ENCODE data around the gene SPRR3. TPM values are rescaled to one million over a fixed set of nuclear protein-coding genes. Genes with fewer than 3 reads are reported as not detected.

SPRR3 gene
- total RNA-seq (2022; extraction: Qiagen RNA extraction) = not detected in 5 replicates

GRCh38 chr1:153001382-153001781 is at the start of gene SPRR3:
Gene SPRR3, plus strand, starts transcription at chr1:153001749. Its CDS starts 1,272 bp downstream, at chr1:153003021.

GRCh38 chr1:152970495-152970894 is 31.1 kb upstream of the SPRR3 start, which contains the start of gene SPRR4:
Gene SPRR4, plus strand, starts transcription at chr1:152970648. Its CDS starts 1,243 bp downstream, at chr1:152971891.

GRCh38 chr1:152983743-152984142 is 17.8 kb upstream of the SPRR3 start, which contains the start of gene SPRR1A:
Gene SPRR1A, plus strand, starts transcription at chr1:152984081. Its CDS starts 1,150 bp downstream, at chr1:152985231.

GRCh38 chr1:153030895-153031294 is 29.3 kb downstream of the SPRR3 start, which contains the start of gene SPRR1B:
Gene SPRR1B, plus strand, starts transcription at chr1:153031203. Its CDS starts 1,143 bp downstream, at chr1:153032346.

GRCh38 chr1:153040950-153041631 is 39.5 kb downstream of the SPRR3 start, which contains the start of gene SPRR2D:
Gene SPRR2D, minus strand, starts transcription at chr1:153041120. Its CDS starts 774 bp downstream, at chr1:153040346.

Other genes starting within 250 kb of the SPRR3 start
- not detected in 5 replicates for gene KPRP, start 243.7 kb upstream of the SPRR3 start, total RNA-seq (2022; extraction: Qiagen RNA extraction)
- not detected in 5 replicates for gene LCE1F, start 226.6 kb upstream of the SPRR3 start, total RNA-seq (2022; extraction: Qiagen RNA extraction)
- 0.18 TPM in 1 of 5 replicates, not detected in the others for gene LCE1E, start 215.5 kb upstream of the SPRR3 start, total RNA-seq (2022; extraction: Qiagen RNA extraction)
- not detected in 5 replicates for gene LCE1D, start 205.0 kb upstream of the SPRR3 start, total RNA-seq (2022; extraction: Qiagen RNA extraction)
- not detected in 5 replicates for gene LCE1C, start 195.1 kb upstream of the SPRR3 start, total RNA-seq (2022; extraction: Qiagen RNA extraction)
- not detected in 5 replicates for gene LCE1B, start 189.8 kb upstream of the SPRR3 start, total RNA-seq (2022; extraction: Qiagen RNA extraction)
- not detected in 5 replicates for gene LCE1A, start 174.3 kb upstream of the SPRR3 start, total RNA-seq (2022; extraction: Qiagen RNA extraction)
- gene LCE6A, start 158.9 kb upstream of the SPRR3 start, total RNA-seq (2022; extraction: Qiagen RNA extraction) = not detected in 5 replicates
- not detected in 5 replicates for gene LCE7A, start 141.8 kb upstream of the SPRR3 start, total RNA-seq (2022; extraction: Qiagen RNA extraction)
- not detected in 5 replicates for gene SMCP, start 123.4 kb upstream of the SPRR3 start, total RNA-seq (2022; extraction: Qiagen RNA extraction)
- gene IVL, start 93.2 kb upstream of the SPRR3 start, total RNA-seq (2022; extraction: Qiagen RNA extraction) = 0.06 to 0.13 TPM (median 0.10 TPM) in 3 of 5 replicates, not detected in the others
- not detected in 5 replicates for gene SPRR5, start 54.5 kb upstream of the SPRR3 start, total RNA-seq (2022; extraction: Qiagen RNA extraction)
- gene SPRR4, start 31.1 kb upstream of the SPRR3 start, total RNA-seq (2022; extraction: Qiagen RNA extraction) = not detected in 5 replicates
- gene SPRR1A, start 17.7 kb upstream of the SPRR3 start, total RNA-seq (2022; extraction: Qiagen RNA extraction) = not detected in 5 replicates
- gene SPRR1B, start 29.5 kb downstream of the SPRR3 start, total RNA-seq (2022; extraction: Qiagen RNA extraction) = not detected in 5 replicates
- gene SPRR2D, start 39.4 kb downstream of the SPRR3 start, total RNA-seq (2022; extraction: Qiagen RNA extraction) = not detected in 5 replicates
- gene SPRR2A, start 55.8 kb downstream of the SPRR3 start, total RNA-seq (2022; extraction: Qiagen RNA extraction) = not detected in 5 replicates
- not detected in 5 replicates for gene SPRR2B, start 69.9 kb downstream of the SPRR3 start, total RNA-seq (2022; extraction: Qiagen RNA extraction)
- gene SPRR2E, start 92.8 kb downstream of the SPRR3 start, total RNA-seq (2022; extraction: Qiagen RNA extraction) = not detected in 5 replicates
- gene SPRR2F, start 111.8 kb downstream of the SPRR3 start, total RNA-seq (2022; extraction: Qiagen RNA extraction) = not detected in 5 replicates
- gene SPRR2G, start 149.1 kb downstream of the SPRR3 start, total RNA-seq (2022; extraction: Qiagen RNA extraction) = not detected in 5 replicates
- gene LELP1, start 201.7 kb downstream of the SPRR3 start, total RNA-seq (2022; extraction: Qiagen RNA extraction) = not detected in 5 replicates
- gene PRR9, start 215.8 kb downstream of the SPRR3 start, total RNA-seq (2022; extraction: Qiagen RNA extraction) = not detected in 5 replicates

All from A549 treated with Mapracorat at 1 μM for 4 hours (cell line).